DLD1 (cell line): ENCODE measurements around the gene ETF1.
"Not testable (repeated sequence)": the region's sequence is repeated elsewhere in the genome, so short reads cannot be mapped to it uniquely, and the experiment has no call there.

ENCODE experiments used
- in situ Hi-C: cut with HindIII; loops from 2 replicates; pipeline ENCODE4 v1.10.0; 2017; ENCODE audit warnings: low sequenced_read_pairs

Gene ETF1

GRCh38 chr5:138533973-138534941, 8.8 kb downstream of the ETF1 start:
- in situ Hi-C loops, result no loop called here

- in situ Hi-C loops, result no loop called here
Observed at GRCh38 chr5:138529812-138530211, 13.2 kb downstream of the ETF1 start.

GRCh38 chr5:138528744-138529469, 14.1 kb downstream of the ETF1 start:
- in situ Hi-C loops, result no loop called here

DNA sequence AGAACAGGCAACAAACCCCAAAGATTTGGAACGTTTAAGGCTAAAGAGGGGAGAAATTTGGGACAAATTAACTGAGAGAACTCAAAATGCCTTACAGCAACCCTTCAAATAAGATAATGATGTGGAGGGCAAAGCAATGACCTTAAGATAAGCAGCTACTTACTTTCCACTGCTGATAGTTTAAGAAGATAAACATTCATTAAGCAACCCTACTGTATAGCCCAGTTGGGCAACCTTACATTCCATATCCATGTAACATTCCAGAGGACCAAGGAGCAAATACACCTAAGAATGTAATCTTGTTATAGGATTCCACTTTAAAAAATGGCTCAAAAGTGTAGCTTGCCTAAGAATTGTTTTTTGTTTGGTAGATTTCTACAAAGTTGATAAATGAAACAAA, 14.8 kb downstream of the ETF1 start:
- in situ Hi-C loops, result no loop called here

- in situ Hi-C loops, result no loop called here
Observed at GRCh38 chr5:138527170-138527569, 15.9 kb downstream of the ETF1 start.

- in situ Hi-C loops, result no loop called here
Observed at GRCh38 chr5:138523406-138523805, 19.6 kb downstream of the ETF1 start.

GRCh38 chr5:138520971-138521370, 22.1 kb downstream of the ETF1 start:
- in situ Hi-C loops, result no loop called here

DNA sequence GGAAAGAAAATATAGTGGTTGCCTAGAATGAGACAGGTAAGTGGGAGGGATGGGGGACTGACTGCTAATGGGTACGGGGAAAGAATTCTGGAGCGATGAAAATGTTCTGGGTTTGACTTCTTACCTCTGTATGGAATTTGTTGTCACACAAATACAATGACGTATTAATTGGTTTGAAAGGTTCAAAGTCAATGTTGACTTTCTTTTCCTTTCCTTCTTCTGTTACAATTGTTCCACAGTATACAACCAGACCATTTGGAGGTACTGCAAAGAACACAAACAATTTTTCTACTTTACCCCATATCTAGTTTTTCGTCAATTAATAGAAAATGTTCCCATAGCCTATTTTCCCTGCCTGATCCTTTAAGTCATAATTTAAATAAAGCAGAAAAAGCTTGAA, 25.6 kb downstream of the ETF1 start:
- in situ Hi-C loops, result no loop called here

DNA sequence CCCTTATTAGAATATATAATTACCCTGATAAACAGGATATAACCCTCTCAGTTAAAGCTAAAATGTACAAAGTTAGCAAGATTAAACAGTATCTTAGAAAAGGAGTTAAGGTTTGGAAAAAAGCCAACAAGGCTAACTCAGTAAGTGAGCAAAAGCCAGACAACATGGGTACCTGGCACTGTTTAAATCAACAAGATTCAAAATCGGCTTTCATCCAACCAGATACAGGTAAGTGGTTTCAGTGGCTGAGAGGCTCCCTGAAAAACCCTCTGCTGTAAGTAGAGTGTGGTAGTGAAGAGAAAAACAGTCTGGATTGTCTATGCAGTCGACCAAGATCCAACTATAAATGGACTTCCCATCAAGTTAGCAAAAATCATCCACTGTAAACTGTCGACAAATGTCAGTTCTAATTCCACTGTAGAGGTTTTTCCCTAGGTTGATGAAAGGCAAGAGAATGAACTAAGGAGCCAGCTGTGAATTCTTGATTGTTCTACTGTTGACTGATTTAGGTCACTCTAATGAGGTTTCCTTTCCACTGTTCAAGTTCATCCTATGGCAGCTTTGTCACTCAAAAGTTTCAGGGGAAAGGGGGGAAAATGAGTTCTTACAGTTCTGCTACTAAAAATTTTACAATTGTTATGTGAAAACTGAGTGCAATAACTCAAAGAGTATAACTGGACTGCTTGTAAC, 27.3 kb downstream of the ETF1 start:
- in situ Hi-C loops, result no loop called here

GRCh38 chr5:138514021-138514420, 29.0 kb downstream of the ETF1 start:
- in situ Hi-C loops, result no loop called here

DNA sequence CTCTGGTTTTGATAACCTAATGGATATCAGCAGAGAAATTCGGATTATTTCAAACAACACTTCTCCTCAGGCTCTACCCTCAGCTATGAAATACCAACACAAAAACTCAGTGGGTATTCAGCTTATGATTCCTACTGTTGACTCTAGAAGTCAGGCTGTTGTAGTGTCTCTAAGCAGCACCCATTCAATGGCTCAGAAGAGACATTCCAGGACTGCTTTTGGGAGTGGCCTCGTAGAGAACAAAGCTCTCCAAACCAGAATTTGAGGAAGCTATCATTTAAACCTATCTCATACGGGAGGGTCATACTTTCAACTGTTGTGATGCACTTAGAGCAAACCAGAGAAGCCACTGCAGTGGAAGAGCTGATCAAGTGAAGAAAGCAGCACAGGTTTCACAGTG, 34.1 kb downstream of the ETF1 start:
- in situ Hi-C loops, result no loop called here

DNA sequence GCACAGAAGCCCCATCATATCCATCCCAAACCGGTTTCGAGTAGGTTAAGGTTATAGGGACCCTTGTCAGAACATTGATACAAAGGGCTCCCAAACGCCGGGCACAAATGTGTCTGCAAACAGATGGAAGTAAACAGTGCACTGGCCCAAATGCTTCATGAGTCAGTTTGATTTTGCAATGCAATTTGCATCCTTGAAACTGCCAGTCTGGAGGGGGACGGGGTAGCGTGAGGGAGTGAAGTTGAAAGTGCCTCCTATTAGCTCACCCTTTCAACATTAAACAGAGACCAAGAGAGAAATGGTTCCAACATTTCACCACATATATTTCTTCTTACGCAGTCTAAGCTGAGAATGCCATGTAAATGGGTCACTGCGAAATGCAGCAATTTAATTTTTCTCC, 35.6 kb downstream of the ETF1 start:
- in situ Hi-C loops, result not testable (repeated sequence)

DNA sequence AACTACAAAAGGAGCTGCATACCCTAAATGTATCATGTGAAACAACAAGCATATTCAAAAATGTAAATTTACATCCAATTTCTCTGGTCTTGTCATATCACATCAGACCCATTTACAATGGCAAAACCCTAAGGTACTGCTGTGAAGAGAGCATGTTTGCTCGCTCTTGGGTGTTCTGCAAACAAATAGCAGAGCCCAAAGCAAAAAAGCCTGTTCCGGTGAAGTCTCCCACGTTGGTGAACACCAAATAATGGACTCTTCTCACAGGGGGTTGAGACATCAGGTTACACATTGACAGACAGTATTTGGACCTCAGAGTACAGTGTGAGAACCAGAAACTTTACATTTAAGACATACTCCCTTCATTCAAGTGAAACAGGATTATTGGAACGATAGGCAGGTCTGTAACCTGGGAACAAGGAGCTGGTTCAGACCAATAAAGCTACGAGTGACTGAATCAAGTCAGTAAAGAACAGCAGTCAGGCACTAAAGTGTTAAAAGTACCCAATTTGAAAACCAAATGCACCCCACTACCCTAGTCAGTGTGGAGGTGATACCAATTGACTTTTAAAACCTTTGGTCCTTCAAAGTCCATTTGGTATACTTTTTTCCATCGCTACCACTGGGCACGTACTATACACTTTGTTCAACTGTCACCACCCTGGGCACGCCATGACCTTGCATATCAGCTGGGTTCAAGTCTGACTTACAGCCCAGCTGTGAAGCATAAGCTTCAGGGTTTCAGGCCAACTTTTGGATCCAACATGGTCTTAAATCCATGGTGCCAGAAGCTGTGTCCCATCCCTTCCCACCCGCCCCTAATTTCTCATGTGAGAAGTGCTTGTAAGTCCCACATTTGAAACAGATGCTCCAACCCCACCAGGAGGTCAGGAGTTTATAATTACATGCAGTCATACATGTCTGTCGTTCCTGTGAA, 36.4 kb downstream of the ETF1 start:
- in situ Hi-C loops, result no loop called here

DNA sequence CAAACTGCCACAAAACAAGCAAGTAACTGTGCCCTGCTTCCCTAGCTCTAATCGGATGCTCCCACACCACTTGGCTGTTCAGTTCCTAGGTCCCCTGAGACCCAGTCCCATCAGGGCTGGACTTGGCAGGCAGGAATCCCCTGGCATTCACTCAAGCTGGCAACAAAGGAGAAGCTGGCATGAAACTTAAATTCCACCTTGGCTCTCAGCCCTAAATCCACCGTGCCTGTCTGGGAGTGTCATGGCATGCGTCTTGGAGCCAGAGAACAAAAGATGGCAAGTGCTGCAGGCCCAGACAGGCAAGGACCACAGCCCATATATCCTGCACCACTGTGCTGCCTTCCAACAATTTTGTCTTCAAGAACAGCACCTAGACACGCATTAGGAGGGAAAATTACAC, 38.2 kb downstream of the ETF1 start:
- in situ Hi-C loops, result no loop called here

DNA sequence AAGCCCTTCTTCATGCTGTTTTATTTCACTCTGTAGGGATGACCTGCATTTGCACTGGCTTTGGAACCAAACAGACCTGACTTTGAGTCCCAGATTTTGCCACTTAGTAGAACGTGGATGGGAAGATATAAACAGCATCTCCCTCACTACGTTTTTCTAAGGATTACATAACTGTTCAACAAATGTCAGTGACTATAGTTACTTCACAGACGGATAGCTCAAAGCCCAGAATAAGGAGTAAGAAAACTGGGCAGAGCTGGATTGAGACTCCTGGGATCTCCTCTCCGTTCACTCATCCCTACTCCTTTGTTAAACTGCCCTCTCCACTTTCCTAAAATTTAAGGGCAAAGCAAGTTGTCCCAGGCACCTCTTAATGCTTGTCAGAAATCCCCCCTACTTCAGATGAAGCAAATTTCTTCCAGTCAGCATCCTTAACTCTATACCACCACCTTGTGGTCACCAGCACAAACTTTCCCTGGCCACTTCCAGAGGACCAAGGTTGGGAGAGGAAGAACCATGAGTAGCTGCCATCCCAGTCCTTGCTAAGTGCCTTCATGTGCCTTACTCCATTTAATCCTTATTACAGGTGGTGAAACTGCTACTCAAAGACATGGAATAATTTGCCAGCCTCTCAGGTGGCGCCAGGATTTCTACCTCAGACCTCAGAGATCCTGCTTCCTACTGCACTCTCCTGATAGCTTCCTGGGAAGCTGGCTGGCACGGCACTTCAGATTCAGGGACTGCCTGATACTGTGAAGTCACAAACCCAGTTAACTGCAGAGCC, 39.4 kb downstream of the ETF1 start:
- in situ Hi-C loops, result no loop called here

GRCh38 chr5:138502521-138502920, 40.5 kb downstream of the ETF1 start:
- in situ Hi-C loops, result no loop called here

GRCh38 chr5:138502121-138502520, 40.9 kb downstream of the ETF1 start:
- in situ Hi-C loops, result no loop called here

DNA sequence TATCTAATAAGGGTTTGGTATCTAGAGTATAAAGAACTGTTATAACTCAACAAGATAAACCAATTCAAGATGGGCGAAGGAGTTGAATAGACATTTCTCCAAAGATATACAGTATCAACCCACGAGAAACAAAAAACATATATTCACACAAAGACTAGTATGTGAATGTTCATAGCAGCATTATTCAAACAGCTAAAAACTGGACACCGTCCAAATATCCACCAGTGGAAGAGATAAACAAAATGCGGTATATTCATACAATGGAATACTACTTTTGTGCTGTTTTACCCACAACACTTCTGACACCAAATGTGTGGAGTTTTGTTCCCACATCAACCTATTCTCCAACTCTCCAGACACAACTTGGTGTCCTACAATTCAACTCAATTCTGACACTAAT, 44.7 kb downstream of the ETF1 start:
- in situ Hi-C loops, result no loop called here

DNA sequence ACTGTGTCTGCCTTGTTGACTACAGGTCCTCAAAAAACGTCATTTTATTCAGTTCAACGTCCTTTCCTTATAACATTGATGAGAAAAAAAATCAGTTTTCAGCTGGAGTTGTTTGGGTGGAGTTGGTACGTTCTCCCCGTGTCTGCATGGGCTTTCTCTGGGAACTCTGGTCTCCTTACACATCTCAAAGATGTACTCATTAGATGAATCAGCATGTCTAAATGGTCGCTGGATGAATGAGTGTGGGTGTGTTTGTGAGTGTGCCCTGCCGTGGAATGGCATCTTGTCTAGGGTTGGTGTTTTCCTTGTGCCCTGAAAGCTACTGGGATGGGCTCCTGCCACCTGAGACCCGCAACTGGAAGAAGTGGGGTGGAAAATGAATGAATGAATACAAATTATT, 47.7 kb downstream of the ETF1 start:
- in situ Hi-C loops, result no loop called here
